Skeletal muscle cell (primary cell): Measurements from ENCODE around the gene BICD1.

Experiments
- DNase-seq: peaks from one replicate; pipeline ENCODE4 v3.0.0-alpha.2; 2010; ENCODE audit warnings: low read depth
- H3K4me3 ChIP-seq: 2 replicates; pipeline ENCODE4 v1.5.1; 2011; ENCODE audit warnings: low read depth, mild to moderate bottlenecking, control low read depth, low read length, moderate library complexity

The BICD1 gene

GRCh38 chr12:32100361-32100760 is 6.3 kb upstream of the BICD1 start:
- DNase-seq: no peak
- H3K4me3 ChIP-seq: no peak overlapping the region

DNA sequence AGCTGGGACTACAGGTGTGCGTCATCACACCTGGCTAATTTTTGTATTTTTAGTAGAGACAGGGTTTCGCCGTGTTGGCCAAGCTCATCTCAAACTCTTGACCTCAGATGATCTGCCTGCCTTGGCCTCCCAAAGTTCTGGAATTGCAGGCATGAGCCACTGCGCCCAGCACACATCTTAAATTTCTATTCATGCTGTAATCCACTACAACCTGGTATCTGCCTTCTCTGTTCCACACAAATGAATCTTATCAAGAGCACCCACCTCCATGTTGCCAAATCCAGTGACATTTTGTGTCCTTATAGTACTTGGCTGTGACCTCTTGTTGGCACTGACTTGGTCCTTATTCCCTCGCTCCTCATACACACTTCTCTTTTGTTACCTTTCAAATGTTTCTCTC is 5.8 kb upstream of the BICD1 start:
- H3K4me3 ChIP-seq: no peak overlapping the region
- DNase-seq: no peak

DNA sequence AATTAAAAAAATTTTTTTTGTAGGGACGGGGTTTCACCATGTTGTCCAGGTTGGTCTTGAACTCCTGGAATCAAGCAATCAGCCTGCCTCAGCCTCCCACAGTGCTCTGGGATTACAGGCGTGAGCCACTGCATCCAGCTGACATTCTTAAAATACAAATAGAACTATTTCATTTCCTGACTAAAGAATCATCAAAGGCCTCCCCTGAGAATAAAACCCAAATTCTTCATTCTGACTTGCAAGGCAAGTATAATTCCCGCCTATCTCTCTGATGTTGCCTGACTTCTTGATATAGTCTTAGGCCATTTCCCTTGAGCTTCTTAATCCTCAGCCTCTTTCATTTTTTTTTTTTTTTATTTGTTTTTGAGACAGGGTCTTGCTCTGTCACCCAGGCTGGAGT is 4.4 kb upstream of the BICD1 start:
- peak; percentile 57 for DNase-seq
- no peak overlapping the region for H3K4me3 ChIP-seq

- no peak overlapping the region for H3K4me3 ChIP-seq
- no peak for DNase-seq
These were observed 1.9 kb upstream of the BICD1 start for GRCh38 chr12:32104572-32105355.

DNA sequence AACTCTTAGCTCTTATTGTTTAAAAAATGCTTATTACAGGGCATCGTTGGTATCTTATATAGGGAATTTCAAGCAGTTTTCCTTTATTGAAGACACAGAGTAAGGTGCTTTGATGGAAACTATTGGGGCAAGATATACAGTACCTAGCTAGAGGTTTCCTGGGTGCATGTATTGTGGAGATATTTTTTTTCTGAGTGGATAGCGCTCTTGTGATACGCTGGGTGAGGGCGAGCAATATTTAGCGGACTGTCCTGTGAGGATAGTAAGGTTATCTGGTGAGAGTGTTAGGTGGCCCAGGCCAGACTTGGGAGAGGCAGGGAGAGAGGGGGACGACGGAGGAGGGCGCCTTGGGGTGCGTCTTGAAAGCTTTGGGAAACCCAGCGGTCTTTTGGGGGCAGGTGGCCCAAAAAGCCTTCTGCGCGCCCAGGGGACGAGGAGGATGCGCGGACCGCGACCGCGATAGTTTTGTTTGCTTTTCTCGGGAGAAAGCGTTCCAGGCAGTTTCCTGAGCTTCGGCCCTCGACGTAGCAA is 596 bp upstream of the BICD1 start:
- peak overlapping the region; percentile 90 for H3K4me3 ChIP-seq
- no peak for DNase-seq

- peak overlapping the region; percentile 90 for H3K4me3 ChIP-seq
- DNase-seq: no peak
These were observed 966 bp downstream of the BICD1 start for GRCh38 chr12:32107359-32108267.

DNA sequence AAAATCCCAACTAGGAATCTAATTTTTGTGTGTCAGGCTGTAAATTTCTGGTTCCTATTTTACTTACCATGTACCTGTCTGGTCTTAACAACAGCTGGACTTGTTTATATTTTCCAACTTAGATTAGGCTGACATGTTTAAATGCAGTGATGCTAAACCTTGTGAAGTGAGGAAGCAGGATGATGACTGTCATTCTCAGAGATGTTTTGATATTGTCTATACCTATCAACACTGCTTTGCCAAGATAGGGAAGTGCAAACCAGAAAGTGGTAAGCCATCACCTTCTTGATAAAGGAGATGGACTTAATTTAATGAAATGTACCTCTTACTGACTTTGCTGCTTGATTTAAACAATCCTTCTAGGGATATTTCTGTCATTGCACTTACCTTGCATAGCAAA is 2.1 kb downstream of the BICD1 start:
- no peak for DNase-seq
- H3K4me3 ChIP-seq: peak overlapping the region; percentile 90

DNA sequence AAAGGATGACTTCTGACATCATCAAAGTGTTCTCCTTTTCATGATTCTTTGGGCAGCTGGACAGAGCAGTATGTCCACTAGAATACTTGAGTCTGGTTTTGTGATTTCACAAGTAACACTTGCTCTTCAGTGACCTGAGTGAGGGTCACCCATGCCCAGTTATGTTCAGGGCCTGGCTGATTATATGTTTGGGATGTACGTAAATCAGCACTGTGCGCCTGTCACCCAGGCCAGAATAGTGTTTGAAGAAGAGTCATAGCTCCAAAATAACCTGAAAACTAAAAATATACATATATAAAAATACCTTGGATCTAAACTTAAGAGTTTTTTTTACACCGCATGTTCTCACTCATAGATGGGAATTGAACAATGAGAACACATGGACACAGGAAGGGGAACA is 3.8 kb downstream of the BICD1 start:
- DNase-seq: no peak
- no peak overlapping the region for H3K4me3 ChIP-seq

GRCh38 chr12:32110942-32111341 is 4.3 kb downstream of the BICD1 start:
- no peak for DNase-seq
- H3K4me3 ChIP-seq: no peak overlapping the region

DNA sequence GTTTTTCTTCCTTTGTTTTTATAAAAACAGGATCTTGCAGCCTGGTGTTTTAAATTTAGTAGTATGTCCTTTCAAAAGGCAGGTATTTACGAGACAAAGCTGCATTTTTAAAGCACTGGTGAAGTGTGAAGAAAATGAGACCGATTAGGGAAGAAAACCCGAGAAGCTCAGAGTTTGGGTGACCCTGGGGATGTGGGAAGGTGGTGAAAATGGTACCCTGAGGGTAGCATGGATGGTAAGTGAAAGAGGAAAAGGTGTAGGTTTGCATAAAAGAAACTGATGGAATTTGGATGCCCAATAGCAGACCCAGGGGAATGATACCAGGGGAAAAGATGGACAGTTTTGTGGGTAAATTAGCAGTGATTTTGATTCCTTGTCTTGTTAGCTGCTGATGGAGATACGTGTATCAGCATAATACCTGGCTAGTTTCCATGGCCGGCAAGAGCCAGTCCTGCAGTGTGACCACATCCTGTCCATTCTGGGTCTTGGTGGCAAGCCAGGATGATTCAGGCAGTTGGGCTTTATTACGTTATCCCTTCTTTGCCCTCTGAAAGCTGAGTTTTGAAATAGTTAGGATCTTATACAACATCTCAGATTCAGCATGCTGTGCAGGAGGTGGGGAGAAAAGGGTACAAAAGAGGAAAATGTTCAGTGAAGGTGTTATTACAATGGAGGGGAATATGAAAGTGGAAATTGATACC is 8.9 kb downstream of the BICD1 start:
- no peak overlapping the region for H3K4me3 ChIP-seq
- peak; percentile 99 for DNase-seq

DNA sequence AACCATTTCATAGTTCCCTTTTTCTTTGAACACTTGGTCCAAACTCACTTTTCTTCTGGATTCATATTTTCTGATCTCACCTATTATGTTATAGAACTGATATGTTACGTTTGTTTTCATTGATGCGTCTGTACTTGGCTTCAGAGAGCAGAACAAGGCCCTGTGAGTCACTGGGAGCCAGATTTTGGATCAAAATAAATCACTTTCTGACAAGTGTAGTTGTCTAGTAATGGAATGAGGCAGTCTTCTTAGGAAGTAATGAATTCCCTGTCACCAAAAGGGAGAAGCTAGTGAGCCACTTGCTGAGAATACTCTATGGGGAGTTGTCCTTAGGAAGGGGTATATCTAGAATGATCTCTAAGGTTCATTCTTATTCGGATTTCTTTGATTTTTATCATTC is 10.2 kb downstream of the BICD1 start:
- no peak overlapping the region for H3K4me3 ChIP-seq
- DNase-seq: no peak

GRCh38 chr12:32117316-32117715 is 10.7 kb downstream of the BICD1 start:
- no peak overlapping the region for H3K4me3 ChIP-seq
- DNase-seq: no peak

GRCh38 chr12:32118806-32119205 is 12.2 kb downstream of the BICD1 start:
- DNase-seq: no peak
- H3K4me3 ChIP-seq: no peak overlapping the region

GRCh38 chr12:32120419-32120818 is 13.8 kb downstream of the BICD1 start:
- H3K4me3 ChIP-seq: no peak overlapping the region
- DNase-seq: no peak

DNA sequence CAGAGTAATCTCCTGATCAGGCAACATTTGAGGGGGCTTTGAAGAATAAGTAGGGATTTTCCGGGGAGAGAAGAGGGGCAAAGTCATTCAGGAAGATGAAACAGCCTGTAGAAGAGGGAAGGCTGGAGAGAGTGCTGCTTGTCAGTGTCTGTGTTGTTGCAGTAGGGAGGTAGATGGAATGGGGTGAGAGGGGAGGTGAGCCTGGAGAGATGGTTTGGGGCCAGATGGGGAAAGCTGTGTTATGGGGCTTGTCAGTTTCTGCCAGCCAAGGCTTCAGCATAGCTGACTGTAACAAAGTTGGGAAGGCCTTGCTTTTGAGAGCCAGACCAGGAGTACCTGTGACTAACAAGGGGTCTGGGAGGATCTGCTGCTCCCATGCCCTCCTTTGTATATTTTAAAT is 18.0 kb downstream of the BICD1 start:
- no peak overlapping the region for H3K4me3 ChIP-seq
- DNase-seq: no peak

GRCh38 chr12:32125455-32126084 is 18.9 kb downstream of the BICD1 start:
- DNase-seq: no peak
- H3K4me3 ChIP-seq: no peak overlapping the region

DNA sequence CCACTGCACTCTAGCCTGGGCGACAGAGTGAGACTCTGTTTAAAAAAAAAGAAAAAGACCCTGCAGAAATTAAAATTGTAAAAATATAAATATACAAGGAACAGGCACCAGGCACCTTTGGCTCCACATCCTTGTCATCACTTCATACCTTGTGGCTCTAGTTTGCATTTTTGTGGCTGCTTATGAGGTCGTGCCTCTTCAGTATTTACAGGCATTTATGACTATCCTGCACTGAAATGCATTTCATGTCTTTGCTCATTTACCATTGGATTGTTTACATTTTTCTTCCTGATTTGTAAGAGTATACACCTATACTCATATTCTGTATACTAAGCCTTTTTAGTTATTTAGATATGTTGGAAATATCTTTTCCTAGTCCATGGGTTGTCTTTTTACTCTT is 20.1 kb downstream of the BICD1 start:
- no peak for DNase-seq
- H3K4me3 ChIP-seq: no peak overlapping the region

- no peak for DNase-seq
- no peak overlapping the region for H3K4me3 ChIP-seq
These were observed 25.0 kb downstream of the BICD1 start for GRCh38 chr12:32131666-32132065.

GRCh38 chr12:32134101-32134888 is 27.6 kb downstream of the BICD1 start:
- no peak overlapping the region for H3K4me3 ChIP-seq
- no peak for DNase-seq
